Stimulated activated naive CD4-positive, alpha-beta T cell treated with Interleukin-2 at 50 U/mL for 16 hours (primary cell): ENCODE data around the gene VRK1.
A peak's percentile ranks its signal among the peaks of the same experiment; 100 is the strongest.
"Not testable (repeated sequence)": the region's sequence is repeated elsewhere in the genome, so short reads cannot be mapped to it uniquely, and the experiment has no call there.

Experiments used
- DNase-seq: peaks from one replicate; lab custom pipeline; 2025; lab: John Stamatoyannopoulos, UW

The VRK1 gene

GRCh38 chr14:96796851-96797581, at the start of gene VRK1:
Gene VRK1, plus strand, starts transcription at chr14:96797382. Its CDS starts 36,090 bp downstream, at chr14:96833472.
- DNase-seq: peak; percentile 94

- no peak for DNase-seq
Measured at GRCh38 chr14:96747608-96748007, 49.6 kb upstream of the VRK1 start.

- DNase-seq: no peak
Measured at GRCh38 chr14:96748362-96748761, 48.8 kb upstream of the VRK1 start.

- DNase-seq: no peak
Measured at GRCh38 chr14:96751505-96751904, 45.7 kb upstream of the VRK1 start.

GRCh38 chr14:96752125-96752524, 45.1 kb upstream of the VRK1 start:
- no peak for DNase-seq

GRCh38 chr14:96752594-96752993, 44.6 kb upstream of the VRK1 start:
- DNase-seq: no peak

GRCh38 chr14:96754162-96754844, 42.9 kb upstream of the VRK1 start:
- no peak for DNase-seq

- no peak for DNase-seq
Measured at GRCh38 chr14:96754845-96755184, 42.4 kb upstream of the VRK1 start.

GRCh38 chr14:96756745-96757144, 40.4 kb upstream of the VRK1 start:
- no peak for DNase-seq

- DNase-seq: no peak
Measured at GRCh38 chr14:96757456-96757855, 39.7 kb upstream of the VRK1 start.

- DNase-seq: no peak
Measured at GRCh38 chr14:96761066-96761465, 36.1 kb upstream of the VRK1 start.

GRCh38 chr14:96762650-96763049, 34.5 kb upstream of the VRK1 start:
- no peak for DNase-seq

- no peak for DNase-seq
Measured at GRCh38 chr14:96764012-96764411, 33.2 kb upstream of the VRK1 start.

GRCh38 chr14:96765205-96765604, 32.0 kb upstream of the VRK1 start:
- DNase-seq: not testable (repeated sequence)

- no peak for DNase-seq
Measured at GRCh38 chr14:96772929-96773328, 24.3 kb upstream of the VRK1 start.

GRCh38 chr14:96776791-96777190, 20.4 kb upstream of the VRK1 start:
- no peak for DNase-seq

- DNase-seq: no peak
Measured at GRCh38 chr14:96780500-96780899, 16.7 kb upstream of the VRK1 start.

- no peak for DNase-seq
Measured at GRCh38 chr14:96781371-96781770, 15.8 kb upstream of the VRK1 start.

GRCh38 chr14:96782436-96782835, 14.7 kb upstream of the VRK1 start:
- DNase-seq: no peak

GRCh38 chr14:96783043-96783914, 13.9 kb upstream of the VRK1 start:
- no peak for DNase-seq

- DNase-seq: no peak
Measured at GRCh38 chr14:96783915-96784224, 13.3 kb upstream of the VRK1 start.

GRCh38 chr14:96790186-96790585, 7.0 kb upstream of the VRK1 start:
- DNase-seq: no peak

GRCh38 chr14:96790706-96791105, 6.5 kb upstream of the VRK1 start:
- DNase-seq: no peak
